Activated T-cell treated with anti-CD3 and anti-CD28 coated beads, Interleukin-2, amount 50 U/mL, for 4 hours (primary cell): ENCODE results near the gene NIPAL3. TPM values are rescaled to one million over a fixed set of nuclear protein-coding genes. Genes with fewer than 3 reads are reported as not detected.

Experiments
- ATAC-seq, 2 donors: fragments of 200-7000 bp; cut with Tn5 transposase; one replicate each; pipeline ENCODE4 v1.10.0; 2021
- DNase-seq: peaks from one replicate; pipeline ENCODE4 v3.0.0-alpha.2; 2020
- H3K27me3 Mint-ChIP-seq: one replicate; pipeline ENCODE4 v1.8.0; 2021; ENCODE audit warnings: low read depth, mixed read lengths
- H3K36me3 Mint-ChIP-seq: one replicate; pipeline ENCODE4 v1.8.0; 2022; ENCODE audit warnings: mixed read lengths; ENCODE audit not compliant: insufficient read depth
- H3K4me1 Mint-ChIP-seq: one replicate; pipeline ENCODE4 v1.8.0; 2021; ENCODE audit warnings: low read depth, mixed read lengths
- H3K4me3 Mint-ChIP-seq: one replicate; pipeline ENCODE4 v1.8.0; 2021; ENCODE audit warnings: mild to moderate bottlenecking, moderate library complexity, mixed read lengths
- H3K9me3 Mint-ChIP-seq: one replicate; pipeline ENCODE4 v1.8.0; 2021; ENCODE audit warnings: mixed read lengths
- total RNA-seq, 3 donors: library from RNA; stranded (reverse); gene quantifications; one replicate each; pipeline ENCODE4 v1.2.1, GENCODE V29; 2021

The NIPAL3 gene
- total RNA-seq, 3 donors from 2014 or later, result 24.0 to 31.8 (median 26.8) TPM

DNA sequence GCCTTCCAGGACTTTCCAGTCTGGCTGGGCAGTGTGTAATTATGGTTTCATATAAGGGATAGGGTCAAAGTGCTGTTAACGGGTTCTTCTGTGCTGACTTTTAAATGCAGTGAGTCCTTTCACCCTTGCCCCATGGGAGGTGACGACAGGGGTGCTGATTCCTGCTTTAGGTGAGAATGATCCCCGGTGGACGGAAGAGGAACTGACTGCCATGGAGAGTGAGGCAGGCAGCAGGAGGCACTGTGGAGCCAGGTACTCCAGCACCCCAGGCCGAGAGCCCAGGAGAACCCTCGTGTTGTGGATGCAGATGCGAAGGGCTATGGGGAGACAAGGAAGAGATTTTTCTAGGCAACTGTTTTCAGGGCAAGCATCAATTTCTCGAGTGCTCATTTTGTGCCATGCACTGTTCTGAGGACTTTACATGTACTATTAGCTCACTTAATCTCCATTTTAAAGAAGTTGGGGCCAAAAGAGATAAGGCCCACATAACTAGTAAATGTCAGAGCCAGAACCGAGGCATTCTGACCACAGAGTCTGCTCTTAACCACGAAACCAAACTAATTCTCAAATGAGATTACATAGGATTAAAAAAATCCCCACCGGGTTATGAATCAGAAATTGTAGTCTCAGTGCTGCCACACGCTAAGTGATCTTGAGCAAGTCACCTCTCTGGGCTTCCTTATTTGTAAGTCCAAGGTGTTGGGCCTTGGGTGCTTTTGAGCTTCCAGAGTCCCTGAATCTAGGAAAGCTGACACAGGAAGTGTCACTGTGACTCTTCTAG, 30.3 kb upstream of the NIPAL3 start:
- peak; percentile 16 for DNase-seq
- H3K4me3 Mint-ChIP-seq, result no peak overlapping the region
- ATAC-seq, result peak; percentile 64

DNA sequence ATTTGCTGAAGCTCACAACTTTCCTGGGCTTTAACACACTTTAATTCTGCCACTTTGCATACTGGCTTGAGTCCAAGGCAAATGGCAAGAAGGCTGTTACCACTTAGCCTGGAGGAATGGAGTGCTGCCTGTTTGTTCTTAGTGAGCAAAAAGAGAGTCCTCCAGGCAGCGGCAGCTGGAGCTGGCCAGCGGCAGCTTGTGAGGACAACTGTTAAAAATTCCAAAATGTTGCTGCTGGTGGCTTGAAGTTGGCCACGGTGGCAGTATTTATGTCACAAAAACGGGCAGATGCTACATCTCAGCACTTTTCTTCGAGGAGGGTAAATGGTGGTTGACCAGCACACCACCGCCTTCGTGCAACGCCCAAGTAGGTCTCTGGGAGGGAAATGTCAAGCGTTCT, 29.4 kb upstream of the NIPAL3 start:
- H3K4me1 Mint-ChIP-seq, result peaks cover 22% of the 10 kb centered on the region
- no peak for DNase-seq
- no peaks in the 10 kb centered on the region for H3K9me3 Mint-ChIP-seq
- H3K4me3 Mint-ChIP-seq, result no peak overlapping the region
- no peaks in the 10 kb centered on the region for H3K27me3 Mint-ChIP-seq
- H3K36me3 Mint-ChIP-seq, result peaks cover 14% of the 10 kb centered on the region
- ATAC-seq, result no peak

More for the DNA sequence above, 30.3 kb upstream of the NIPAL3 start:
- H3K4me1 Mint-ChIP-seq, result peaks cover 20% of the 10 kb centered on the region
- H3K27me3 Mint-ChIP-seq, result no peaks in the 10 kb centered on the region
- no peaks in the 10 kb centered on the region for H3K9me3 Mint-ChIP-seq
- peaks cover 14% of the 10 kb centered on the region for H3K36me3 Mint-ChIP-seq

DNA sequence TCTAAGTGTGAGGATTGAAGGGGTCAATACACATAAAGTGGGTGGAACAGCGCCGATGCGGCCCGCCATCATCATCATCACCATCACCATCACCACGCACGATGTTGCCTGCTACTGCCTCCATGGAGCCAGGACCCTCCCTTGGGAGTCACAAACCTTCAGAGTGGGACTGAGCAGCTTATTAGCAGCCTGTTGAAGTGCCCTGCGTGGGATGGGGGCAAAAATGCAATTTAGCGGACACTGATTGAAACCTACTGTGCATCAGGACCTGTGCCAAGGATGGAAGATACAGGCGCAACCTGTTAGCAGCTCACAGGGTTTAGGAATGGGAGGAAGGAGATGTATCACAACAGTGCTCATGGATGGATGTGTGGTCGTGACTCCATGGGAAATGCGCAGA, 28.7 kb upstream of the NIPAL3 start:
- peaks cover 29% of the 10 kb centered on the region for H3K4me1 Mint-ChIP-seq
- DNase-seq (no peak), ATAC-seq (no peak)
- no peak overlapping the region for H3K4me3 Mint-ChIP-seq
- no peaks in the 10 kb centered on the region for H3K27me3 Mint-ChIP-seq
- H3K36me3 Mint-ChIP-seq, result peaks cover 14% of the 10 kb centered on the region
- no peaks in the 10 kb centered on the region for H3K9me3 Mint-ChIP-seq

DNA sequence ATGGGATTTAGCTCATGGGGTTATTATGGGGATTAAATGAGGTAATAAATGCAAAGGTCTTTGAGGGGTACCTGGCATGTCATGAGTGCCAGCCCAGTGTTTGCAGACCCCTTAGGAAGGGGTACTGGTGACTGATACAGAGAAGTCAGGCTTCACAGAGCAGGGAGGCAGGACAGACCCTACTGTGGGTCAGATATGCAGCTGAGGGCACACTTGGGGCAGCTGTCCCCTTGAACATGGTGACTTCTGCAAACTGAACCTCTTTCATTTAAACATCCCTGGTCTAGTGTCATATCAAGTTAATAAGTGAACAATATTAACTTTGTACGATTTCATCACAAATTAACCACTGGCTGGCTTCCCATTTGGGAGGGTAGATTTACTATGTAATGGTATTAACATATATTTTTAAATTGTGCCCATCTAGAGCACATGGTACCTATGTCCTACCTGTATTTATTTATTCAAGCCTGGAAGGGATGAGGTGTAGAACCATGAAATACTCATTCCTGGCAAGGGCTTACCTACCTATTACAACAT, 27.9 kb upstream of the NIPAL3 start:
- Mint-ChIP-seq H3K4me3 (no peak overlapping the region), H3K4me1 (peaks cover 36% of the 10 kb centered on the region), H3K9me3 (no peaks in the 10 kb centered on the region), H3K36me3 (peaks cover 14% of the 10 kb centered on the region), H3K27me3 (no peaks in the 10 kb centered on the region)
- DNase-seq (no peak), ATAC-seq (no peak)

DNA sequence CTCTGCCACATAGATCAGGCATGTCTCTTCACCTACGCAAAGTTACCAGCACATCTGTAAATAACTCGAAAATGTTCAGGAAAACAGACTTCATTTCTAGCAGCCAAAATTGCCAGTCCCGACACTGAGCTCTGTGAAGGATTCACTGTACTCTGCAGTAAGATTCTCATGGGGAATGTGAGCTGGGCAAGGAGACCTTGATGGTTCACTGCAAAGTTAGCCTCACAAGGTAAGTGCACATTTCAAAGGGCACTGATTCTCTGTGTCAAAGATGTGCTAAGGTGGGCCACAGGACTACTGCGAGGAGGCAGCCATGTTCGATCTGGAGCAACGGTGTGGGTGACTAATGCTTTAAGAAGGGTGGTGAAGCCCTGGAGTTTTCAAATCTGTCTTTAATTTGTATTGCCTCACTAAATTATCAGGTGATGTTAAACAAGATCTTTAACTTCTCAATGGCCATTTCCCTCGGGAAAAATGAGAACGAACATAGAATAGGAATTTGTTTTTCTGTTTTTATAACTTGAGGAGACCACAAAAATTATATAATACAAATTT, 27.2 kb upstream of the NIPAL3 start:
- H3K27me3 Mint-ChIP-seq, result no peaks in the 10 kb centered on the region
- peaks cover 11% of the 10 kb centered on the region for H3K36me3 Mint-ChIP-seq
- peaks cover 43% of the 10 kb centered on the region for H3K4me1 Mint-ChIP-seq
- H3K4me3 Mint-ChIP-seq, result no peak overlapping the region
- no peak for DNase-seq
- no peak for ATAC-seq
- H3K9me3 Mint-ChIP-seq, result no peaks in the 10 kb centered on the region

DNA sequence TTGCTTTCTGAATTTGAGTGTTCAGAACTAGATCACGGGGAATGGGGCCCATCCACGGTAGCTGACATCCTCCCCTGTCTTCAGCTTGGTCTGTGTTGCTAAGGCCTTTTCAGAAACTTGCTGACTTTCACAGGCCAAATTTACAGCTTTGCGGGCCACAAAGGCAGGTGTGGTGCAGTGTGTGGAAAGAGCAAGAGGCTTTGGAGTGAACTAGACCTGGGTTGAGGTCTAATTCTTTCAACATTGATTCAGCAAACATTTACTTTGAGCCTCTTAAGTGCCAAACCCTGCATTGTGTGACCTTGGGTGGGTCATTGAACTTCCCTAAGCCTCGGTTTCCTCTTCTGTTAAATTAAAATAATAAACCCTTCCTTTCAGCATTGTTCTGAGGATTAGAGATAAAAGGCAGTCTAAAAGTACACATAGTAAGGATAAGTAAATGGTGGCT, 26.3 kb upstream of the NIPAL3 start:
- peaks cover 44% of the 10 kb centered on the region for H3K4me1 Mint-ChIP-seq
- H3K36me3 Mint-ChIP-seq, result peaks cover 11% of the 10 kb centered on the region
- no peak for DNase-seq
- H3K27me3 Mint-ChIP-seq, result no peaks in the 10 kb centered on the region
- no peak for ATAC-seq
- H3K4me3 Mint-ChIP-seq, result no peak overlapping the region
- H3K9me3 Mint-ChIP-seq, result no peaks in the 10 kb centered on the region

DNA sequence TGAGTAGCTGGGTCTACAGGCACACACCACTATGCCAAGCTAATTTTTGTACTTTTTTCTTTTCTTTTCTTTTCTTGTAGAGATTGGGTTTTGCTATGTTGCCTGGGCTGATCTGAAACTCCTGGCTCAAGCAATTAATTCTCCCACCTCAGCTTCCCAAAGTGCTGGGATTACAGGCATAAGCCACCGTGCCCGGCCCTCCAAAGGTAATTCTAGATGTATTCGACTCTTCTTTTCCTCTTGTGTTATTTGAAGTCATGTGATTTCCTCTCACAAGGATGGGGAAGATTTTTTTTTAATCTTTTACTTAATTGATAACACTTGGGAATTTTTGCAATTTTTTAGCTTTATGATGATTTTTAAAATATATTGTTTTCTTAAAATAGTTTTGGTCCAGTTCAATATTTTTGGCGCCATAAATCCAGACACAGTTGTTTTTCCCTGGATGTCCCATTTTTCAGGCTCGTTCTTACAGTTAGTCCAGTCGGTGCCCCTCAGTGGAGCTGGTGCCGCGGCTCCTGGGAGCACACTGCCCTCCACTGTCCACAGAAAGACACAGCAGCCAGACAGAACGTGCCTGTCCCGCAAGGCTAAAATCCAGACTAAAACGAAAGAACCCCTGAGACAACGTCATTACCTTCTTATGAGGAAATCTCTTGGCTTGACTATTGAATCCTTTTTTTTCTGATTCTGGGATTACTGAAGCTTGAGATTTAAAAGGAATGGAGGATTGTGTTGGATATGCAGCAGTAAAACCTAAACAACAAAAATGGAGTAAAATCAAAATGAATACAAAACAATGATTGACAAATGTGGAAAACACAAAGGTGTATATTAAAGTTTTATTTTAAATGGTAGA, 24.4 kb upstream of the NIPAL3 start:
- H3K9me3 Mint-ChIP-seq, result no peaks in the 10 kb centered on the region
- peaks cover 31% of the 10 kb centered on the region for H3K4me1 Mint-ChIP-seq
- DNase-seq, result peak; percentile 64
- peaks cover 11% of the 10 kb centered on the region for H3K36me3 Mint-ChIP-seq
- no peaks in the 10 kb centered on the region for H3K27me3 Mint-ChIP-seq
- peak; percentile 58 to 65 for ATAC-seq
- peak overlapping the region; percentile 75 for H3K4me3 Mint-ChIP-seq

DNA sequence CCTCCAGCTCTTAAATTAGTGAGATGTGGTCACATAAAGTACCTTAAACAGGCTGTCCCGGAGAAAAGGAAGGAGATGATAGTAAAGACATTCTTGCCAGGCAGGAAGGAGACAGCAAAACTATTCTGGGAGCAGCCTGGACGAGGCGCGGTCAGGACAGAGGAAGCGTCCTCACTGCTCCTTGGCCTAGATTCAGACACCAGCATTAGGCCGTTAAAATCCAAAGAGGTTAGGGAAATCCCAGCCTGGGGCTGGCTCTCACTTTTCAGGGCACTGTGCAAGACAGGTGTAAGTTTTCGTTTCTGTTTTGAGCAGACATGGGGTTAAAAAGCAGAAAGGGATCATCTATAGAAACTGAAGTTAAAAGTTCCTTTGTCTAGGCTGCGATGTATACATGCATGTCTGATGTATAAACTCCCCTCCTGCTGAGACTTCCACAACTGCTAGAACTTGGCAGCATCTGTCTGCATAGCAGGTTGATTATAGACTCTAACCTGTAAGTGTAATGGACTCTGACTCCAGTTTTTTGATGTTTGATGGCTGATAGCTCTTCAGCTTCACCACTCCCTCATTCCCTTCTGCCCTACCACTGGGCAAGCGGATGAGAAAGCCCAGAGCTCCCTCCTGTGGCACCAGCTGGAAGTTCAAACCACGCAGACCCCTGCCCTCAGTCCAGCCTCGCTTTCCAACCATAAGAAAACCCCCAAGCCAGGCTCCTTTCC, 23.6 kb upstream of the NIPAL3 start:
- DNase-seq (peak; percentile 57), ATAC-seq (peak; percentile 78 to 92)
- Mint-ChIP-seq H3K4me3 (peak overlapping the region; percentile 75), H3K27me3 (no peaks in the 10 kb centered on the region), H3K36me3 (peaks cover 7% of the 10 kb centered on the region), H3K9me3 (no peaks in the 10 kb centered on the region), H3K4me1 (peaks cover 29% of the 10 kb centered on the region)

DNA sequence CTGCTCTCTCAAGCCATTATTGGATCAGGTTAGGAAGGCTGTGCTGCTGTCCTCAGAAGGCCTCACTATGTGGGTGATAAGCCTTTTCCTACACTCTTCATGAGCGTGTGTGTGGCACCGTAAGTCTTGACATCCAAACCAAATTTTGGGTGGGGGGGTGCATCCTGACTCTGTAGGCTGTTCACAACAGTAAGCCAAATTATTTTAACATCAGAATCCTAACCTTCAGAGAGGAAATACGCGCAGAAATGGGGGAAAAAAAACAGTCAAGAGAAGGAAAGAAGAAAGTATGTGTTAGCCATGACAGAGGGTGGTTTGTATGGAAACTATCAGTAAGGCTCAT, 23.0 kb upstream of the NIPAL3 start:
- Mint-ChIP-seq H3K36me3 (peaks cover 9% of the 10 kb centered on the region), H3K9me3 (no peaks in the 10 kb centered on the region), H3K27me3 (no peaks in the 10 kb centered on the region), H3K4me3 (peak overlapping the region; percentile 32), H3K4me1 (peaks cover 29% of the 10 kb centered on the region)
- DNase-seq, result no peak
- peak in 1 of 2 donors; percentile 7 for ATAC-seq

DNA sequence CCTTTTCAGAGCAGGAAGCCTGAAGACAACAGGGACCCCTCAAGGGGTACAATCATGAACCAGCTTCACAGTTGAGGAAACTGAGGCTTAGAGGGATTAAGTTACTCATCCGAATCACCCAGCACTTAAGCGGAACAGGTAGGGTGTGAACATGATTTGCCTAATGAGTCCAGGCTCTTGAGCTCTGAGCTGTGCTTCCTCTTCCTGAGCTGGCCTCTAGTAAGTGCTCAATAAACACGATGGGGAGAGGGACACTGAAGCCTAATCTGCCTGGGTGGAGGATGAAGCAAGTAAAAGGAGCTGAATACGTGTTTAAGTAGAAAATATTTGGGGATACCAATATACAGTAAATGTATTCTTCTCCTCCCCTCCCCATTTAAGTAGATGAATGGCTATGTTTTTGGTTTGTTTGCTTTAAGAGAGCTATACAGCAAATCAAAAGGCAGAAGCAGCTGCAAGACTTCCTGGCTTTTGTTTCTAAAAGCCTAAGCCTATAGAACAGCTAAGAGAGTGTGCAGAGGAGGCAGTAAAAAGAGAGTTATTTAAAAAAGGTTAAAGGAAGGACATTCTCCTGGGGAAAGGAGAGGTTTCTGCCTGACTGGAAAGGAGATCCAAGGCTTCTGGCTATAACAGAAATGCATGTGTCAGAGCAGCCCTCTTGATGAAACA, 22.5 kb upstream of the NIPAL3 start:
- peaks cover 29% of the 10 kb centered on the region for H3K4me1 Mint-ChIP-seq
- no peaks in the 10 kb centered on the region for H3K27me3 Mint-ChIP-seq
- DNase-seq, result no peak
- ATAC-seq, result no peak
- H3K36me3 Mint-ChIP-seq, result peaks cover 8% of the 10 kb centered on the region
- no peak overlapping the region for H3K4me3 Mint-ChIP-seq
- no peaks in the 10 kb centered on the region for H3K9me3 Mint-ChIP-seq

DNA sequence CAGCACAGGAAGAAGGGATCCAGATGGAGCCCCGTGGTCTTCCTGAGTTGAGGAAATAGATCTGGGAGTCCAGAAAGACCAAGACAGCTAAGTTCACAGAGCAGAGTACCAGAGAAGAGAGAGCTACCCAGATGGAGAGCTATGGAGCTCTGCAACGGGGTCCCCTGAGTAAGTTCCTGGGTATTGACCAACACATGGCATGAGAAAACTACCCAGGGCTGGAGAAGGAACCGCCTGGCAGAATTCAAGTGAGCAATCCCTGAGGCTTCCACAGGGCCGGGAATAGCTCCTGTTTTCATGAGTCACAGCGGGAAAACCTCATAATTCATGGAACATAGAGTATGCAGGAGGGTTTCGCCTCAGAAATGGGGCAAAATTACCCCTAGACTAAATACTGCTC, 21.7 kb upstream of the NIPAL3 start:
- no peaks in the 10 kb centered on the region for H3K9me3 Mint-ChIP-seq
- DNase-seq, result no peak
- no peak overlapping the region for H3K4me3 Mint-ChIP-seq
- peaks cover 8% of the 10 kb centered on the region for H3K36me3 Mint-ChIP-seq
- no peak for ATAC-seq
- H3K4me1 Mint-ChIP-seq, result peaks cover 29% of the 10 kb centered on the region
- no peaks in the 10 kb centered on the region for H3K27me3 Mint-ChIP-seq

DNA sequence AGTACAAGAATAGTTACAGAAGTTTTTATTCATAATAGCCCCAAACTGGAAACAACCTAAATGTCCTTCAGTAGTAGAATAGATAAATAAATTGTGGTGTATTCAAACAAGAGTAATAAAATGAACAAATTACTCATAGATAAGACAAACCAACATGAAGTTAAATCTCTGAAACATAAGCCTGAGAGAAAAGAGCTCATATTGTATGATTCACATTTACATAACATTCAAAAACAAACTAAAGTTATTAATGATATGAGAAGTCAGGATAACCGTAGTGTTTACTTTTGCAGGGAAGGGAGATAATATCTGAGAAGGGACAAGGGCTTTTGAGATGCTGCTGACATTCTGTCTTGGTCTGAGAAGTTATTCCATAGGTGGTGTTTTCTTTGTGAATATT, 15.5 kb upstream of the NIPAL3 start:
- no peak for ATAC-seq
- Mint-ChIP-seq H3K9me3 (no peaks in the 10 kb centered on the region), H3K36me3 (peaks cover 8% of the 10 kb centered on the region), H3K4me1 (no peaks in the 10 kb centered on the region), H3K4me3 (no peak overlapping the region), H3K27me3 (no peaks in the 10 kb centered on the region)
- DNase-seq, result no peak

DNA sequence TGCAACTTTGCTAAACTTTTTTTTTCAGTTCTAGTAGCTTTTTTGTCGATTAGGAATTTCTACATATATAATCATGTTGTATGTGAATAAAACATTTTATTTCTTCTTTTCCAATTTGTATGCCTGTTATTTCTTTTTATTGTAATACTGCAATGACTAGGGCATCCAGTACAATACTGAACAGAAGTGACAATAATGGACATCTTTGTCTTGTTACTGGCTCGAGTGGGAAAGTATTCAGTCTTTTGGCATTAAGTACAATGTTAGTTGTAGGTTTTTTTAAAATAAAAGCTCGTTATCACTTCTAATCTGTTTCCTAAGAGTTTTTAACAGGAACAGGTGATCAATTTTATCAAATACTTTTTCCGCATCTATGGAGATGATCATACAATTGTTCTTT, 11.8 kb upstream of the NIPAL3 start:
- ATAC-seq (no peak), DNase-seq (no peak)
- no peaks in the 10 kb centered on the region for H3K27me3 Mint-ChIP-seq
- no peak overlapping the region for H3K4me3 Mint-ChIP-seq
- peaks cover 4% of the 10 kb centered on the region for H3K9me3 Mint-ChIP-seq
- no peaks in the 10 kb centered on the region for H3K4me1 Mint-ChIP-seq
- H3K36me3 Mint-ChIP-seq, result peaks cover 8% of the 10 kb centered on the region
